PC-3 (cell line): ENCODE data around the gene PPP6R2. TPM values are rescaled to one million over a fixed set of nuclear protein-coding genes. Genes with fewer than 3 reads are reported as not detected.

Experiments used
- ATAC-seq: fragments of 200-7000 bp; cut with Tn5 transposase; 2 replicates; pipeline ENCODE4 v1.9.1; 2020; ENCODE audit warnings: mild to moderate bottlenecking, moderate library complexity
- BruUV-seq: library from RNA; stranded (reverse); fragments of 400-500 nt; replicated peaks from 2 replicates; lab custom pipeline; 2021; lab: Mats Ljungman, UMichigan
- CTCF ChIA-PET: fragments of 300-600 bp; sonication (Branson Sonifier 250); formaldehyde crosslinking; loops from one replicate; lab custom pipeline; 2022; ENCODE audit warnings: antibody characterized with exemption; lab: Charles Lee
- POLR2A ChIA-PET: fragments of 300-600 bp; sonication (Branson Sonifier 250); formaldehyde crosslinking; loops from one replicate; lab custom pipeline; 2022; ENCODE audit warnings: antibody characterized with exemption; ENCODE audit not compliant: unreplicated experiment; lab: Charles Lee
- DNase-seq: peaks from one replicate; pipeline ENCODE4 v3.0.0-alpha.2; 2015
- H2AFZ ChIP-seq: fragments of 300-600 bp; sonication (generic); 2 replicates; pipeline ENCODE4 v1.6.0; 2016; ENCODE audit warnings: antibody characterized with exemption, low read length
- H3F3A ChIP-seq: fragments of 300-600 bp; sonication (generic); one replicate; pipeline ENCODE4 v1.6.0; 2017; ENCODE audit warnings: antibody characterized with exemption, low read length, control low read depth, mild to moderate bottlenecking; ENCODE audit not compliant: unreplicated experiment
- H3K27ac ChIP-seq: fragments of 300-600 bp; sonication (generic); 2 replicates; pipeline ENCODE4 v1.5.1; 2016; ENCODE audit warnings: mild to moderate bottlenecking, low read length
- H3K27me3 ChIP-seq: fragments of 300-600 bp; sonication (generic); 2 replicates; pipeline ENCODE4 v1.6.1; 2016; ENCODE audit warnings: low read length, mixed read lengths
- H3K36me3 ChIP-seq: fragments of 300-600 bp; sonication (generic); 2 replicates; pipeline ENCODE4 v1.6.1; 2016; ENCODE audit warnings: low read depth, mixed run types, low read length, mixed read lengths
- H3K4me1 ChIP-seq: fragments of 300-600 bp; sonication (generic); 2 replicates; pipeline ENCODE4 v1.5.1; 2016; ENCODE audit warnings: low read length; ENCODE audit not compliant: insufficient read depth
- H3K4me2 ChIP-seq: fragments of 300-600 bp; sonication (generic); 2 replicates; pipeline ENCODE4 v1.6.0; 2016; ENCODE audit warnings: low read length
- H3K4me3 ChIP-seq: fragments of 300-600 bp; sonication (generic); 2 replicates; pipeline ENCODE4 v1.5.1; 2016; ENCODE audit warnings: mild to moderate bottlenecking, low read length, mixed read lengths
- H3K79me2 ChIP-seq: fragments of 300-600 bp; sonication (generic); 2 replicates; pipeline ENCODE4 v1.6.1; 2017; ENCODE audit warnings: low read length, mixed read lengths
- H3K9ac ChIP-seq: fragments of 300-600 bp; sonication (generic); 2 replicates; pipeline ENCODE4 v1.6.0; 2016; ENCODE audit warnings: mild to moderate bottlenecking, low read length
- H3K9me2 ChIP-seq: fragments of 300-600 bp; sonication (generic); replicated peaks from 2 replicates; pipeline ENCODE4 v1.6.1; 2016; ENCODE audit warnings: mixed run types, low read length, mixed read lengths
- H3K9me3 ChIP-seq: fragments of 300-600 bp; sonication (generic); 2 replicates; pipeline ENCODE4 v1.6.1; 2016; ENCODE audit warnings: low read length, mixed read lengths
- H4K20me1 ChIP-seq: fragments of 300-600 bp; sonication (generic); 2 replicates; pipeline ENCODE4 v1.6.1; 2016; ENCODE audit warnings: low read length, mixed read lengths
- EZH2 ChIP-seq: fragments of 300-600 bp; sonication (generic); IDR thresholded peaks from one replicate; pipeline ENCODE4 v1.6.1; 2017; ENCODE audit warnings: antibody characterized with exemption, mild to moderate bottlenecking, low read length; ENCODE audit not compliant: unreplicated experiment
- EZH2phosphoT487 ChIP-seq: fragments of 300-600 bp; sonication (generic); IDR thresholded peaks from 2 replicates; pipeline ENCODE4 v1.6.1; 2018; ENCODE audit warnings: mild to moderate bottlenecking, antibody characterized with exemption, low read length, borderline replicate concordance
- intact Hi-C: fragments of 100-400 bp; cut with micrococcal nuclease; formaldehyde crosslinking; loops from 2 replicates; pipeline ENCODE4 v1.9.0; 2023
- total RNA-seq: library from RNA; depleted of rRNA; stranded (reverse); fragments of >200 nt; gene quantifications from 2 replicates; pipeline ENCODE4 v1.2.3, GENCODE V29; 2014
- TF ChIP-seq, protein P1 (sequence below): fragments of 300-600 bp; sonication (generic); conservative IDR thresholded peaks from 2 replicates; pipeline ENCODE4 v1.5.1; 2017; ENCODE audit warnings: antibody characterized with exemption, low read depth, mild to moderate bottlenecking, low read length

PPP6R2 gene
- total RNA-seq, 1 experiment from 2014 or later: 46.2 TPM

DNA sequence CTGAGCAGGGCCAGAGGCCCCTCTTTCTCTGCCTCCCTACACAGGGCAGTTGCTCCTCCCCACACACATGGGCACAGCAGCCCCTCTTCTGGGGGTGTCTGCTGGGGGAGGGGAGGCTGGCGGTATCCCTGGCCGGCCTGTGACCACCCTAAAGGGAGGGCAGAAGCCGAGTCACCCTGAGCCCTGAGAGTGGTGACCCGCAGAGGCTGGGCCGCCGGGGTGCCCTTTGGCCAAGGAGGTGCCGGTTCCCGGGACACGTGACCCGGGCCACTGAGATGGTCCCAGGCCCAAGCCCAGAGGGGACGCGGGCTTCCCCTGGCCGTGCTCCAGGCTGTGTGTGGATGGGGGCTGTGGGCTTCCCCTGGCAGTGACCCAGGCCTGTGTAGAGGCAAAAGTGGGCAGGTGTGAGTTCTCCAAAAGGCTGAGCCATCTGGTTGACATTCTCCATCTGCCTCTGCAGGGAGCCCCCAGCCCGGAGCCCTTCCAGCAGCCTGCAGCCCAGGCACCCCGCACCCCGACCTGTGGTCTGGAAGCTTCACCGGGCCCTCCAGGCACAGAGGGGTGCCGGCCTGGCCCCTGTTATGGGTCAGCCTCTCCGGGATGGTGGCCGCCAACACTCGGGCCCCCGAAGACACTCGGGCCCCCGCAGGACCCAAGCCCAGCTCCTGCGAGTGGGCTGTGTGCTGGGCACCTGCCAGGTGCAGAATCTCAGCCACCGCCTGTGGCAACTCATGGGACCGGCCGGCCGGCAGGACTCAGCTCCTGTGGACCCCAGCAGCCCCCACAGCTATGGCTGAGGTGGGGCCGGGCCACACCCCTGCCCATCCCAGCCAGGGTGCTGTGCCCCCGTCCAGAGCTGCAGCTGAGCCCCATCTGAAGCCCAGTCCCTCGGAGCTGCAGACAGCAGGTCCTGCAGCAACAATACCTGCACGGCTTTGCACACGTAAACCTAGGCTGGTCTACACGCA lies 139.3 kb downstream of the PPP6R2 start:
- no peaks in the 10 kb centered on the region for H3K9me3 ChIP-seq
- peak overlapping the region; percentile 75; the same call in 1 of the 2 replicates for H2AFZ ChIP-seq
- H3K4me3 ChIP-seq: peak overlapping the region; percentile 59
- no peaks in the 10 kb centered on the region for H3K36me3 ChIP-seq
- no peaks in the 10 kb centered on the region for H3K9me2 ChIP-seq
- H3K4me2 ChIP-seq: peak overlapping the region; percentile 67
- H3K9ac ChIP-seq: no peak overlapping the region
- ChIA-PET CTCF (no interaction called here), POLR2A (no interaction called here)
- no peaks in the 10 kb centered on the region for H3F3A ChIP-seq
- no peak for ATAC-seq
- BruUV-seq: no TSS peak
- no peak for DNase-seq
- H3K4me1 ChIP-seq: no peaks in the 10 kb centered on the region
- H3K79me2 ChIP-seq: no peaks in the 10 kb centered on the region
- no peaks in the 10 kb centered on the region for H3K27me3 ChIP-seq
- no peaks in the 10 kb centered on the region for H4K20me1 ChIP-seq
- no peak for TF ChIP-seq EZH2phosphoT487
- TF ChIP-seq, protein P1, sequence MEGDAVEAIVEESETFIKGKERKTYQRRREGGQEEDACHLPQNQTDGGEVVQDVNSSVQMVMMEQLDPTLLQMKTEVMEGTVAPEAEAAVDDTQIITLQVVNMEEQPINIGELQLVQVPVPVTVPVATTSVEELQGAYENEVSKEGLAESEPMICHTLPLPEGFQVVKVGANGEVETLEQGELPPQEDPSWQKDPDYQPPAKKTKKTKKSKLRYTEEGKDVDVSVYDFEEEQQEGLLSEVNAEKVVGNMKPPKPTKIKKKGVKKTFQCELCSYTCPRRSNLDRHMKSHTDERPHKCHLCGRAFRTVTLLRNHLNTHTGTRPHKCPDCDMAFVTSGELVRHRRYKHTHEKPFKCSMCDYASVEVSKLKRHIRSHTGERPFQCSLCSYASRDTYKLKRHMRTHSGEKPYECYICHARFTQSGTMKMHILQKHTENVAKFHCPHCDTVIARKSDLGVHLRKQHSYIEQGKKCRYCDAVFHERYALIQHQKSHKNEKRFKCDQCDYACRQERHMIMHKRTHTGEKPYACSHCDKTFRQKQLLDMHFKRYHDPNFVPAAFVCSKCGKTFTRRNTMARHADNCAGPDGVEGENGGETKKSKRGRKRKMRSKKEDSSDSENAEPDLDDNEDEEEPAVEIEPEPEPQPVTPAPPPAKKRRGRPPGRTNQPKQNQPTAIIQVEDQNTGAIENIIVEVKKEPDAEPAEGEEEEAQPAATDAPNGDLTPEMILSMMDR: no peak
- intact Hi-C loops: no loop called here
- no peak overlapping the region for H3K27ac ChIP-seq

DNA sequence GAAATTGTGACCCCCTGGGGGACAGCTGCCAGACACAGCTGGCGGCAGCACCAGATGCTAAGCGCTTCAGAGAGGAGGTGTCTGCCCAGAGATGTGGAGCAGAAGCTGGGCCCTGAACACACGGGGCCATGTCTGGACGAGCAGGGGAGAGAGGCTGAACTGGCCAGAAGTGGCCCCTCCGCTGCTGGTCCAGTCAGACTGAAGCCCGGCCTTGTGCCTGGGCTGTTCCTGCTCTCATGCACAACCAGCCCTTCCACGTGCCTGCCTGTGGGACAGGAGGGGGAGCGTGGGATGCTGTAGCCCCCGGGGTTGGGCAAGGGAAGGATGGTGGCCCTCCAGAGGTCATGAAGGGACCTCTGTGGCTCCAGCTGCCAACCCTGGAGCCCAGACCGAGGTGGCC lies 140.0 kb downstream of the PPP6R2 start:
- Histone ChIP-seq H3K4me1 (no peaks in the 10 kb centered on the region), H3K9me2 (no peaks in the 10 kb centered on the region), H3K9ac (no peak overlapping the region), H3F3A (no peaks in the 10 kb centered on the region), H3K4me2 (no peak overlapping the region), H3K79me2 (no peaks in the 10 kb centered on the region), H2AFZ (no peak overlapping the region), H3K27ac (no peak overlapping the region), H3K9me3 (no peaks in the 10 kb centered on the region), H3K4me3 (no peak overlapping the region), H3K27me3 (no peaks in the 10 kb centered on the region), H3K36me3 (no peaks in the 10 kb centered on the region), H4K20me1 (no peaks in the 10 kb centered on the region)
- TF ChIP-seq EZH2phosphoT487 (no peak), EZH2 (no peak)
- TF ChIP-seq, protein P1: no peak
- BruUV-seq: TSS peak; percentile 22
- intact Hi-C loops: no loop called here
- ATAC-seq (no peak), DNase-seq (no peak)
- ChIA-PET POLR2A (no interaction called here), CTCF (no interaction called here)

DNA sequence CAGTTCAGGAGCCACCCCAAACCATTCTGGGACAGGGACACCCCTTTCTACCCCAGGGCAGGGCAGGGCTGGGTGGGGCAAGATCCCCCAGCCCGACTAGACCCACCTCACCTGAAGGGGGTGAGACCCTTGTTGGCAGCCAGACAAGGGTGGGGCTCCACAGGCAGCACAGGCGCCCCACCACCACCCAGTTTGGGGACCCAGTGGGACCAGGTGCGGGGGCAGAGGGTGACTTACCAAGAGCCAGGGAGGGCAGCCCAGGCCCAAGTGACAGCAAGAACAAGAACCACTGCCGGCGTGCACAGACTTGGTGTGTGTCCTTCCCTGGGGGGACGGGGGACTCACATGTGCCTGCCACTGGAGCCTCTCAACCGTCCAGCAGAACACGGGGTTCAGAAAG lies 140.4 kb downstream of the PPP6R2 start:
- Histone ChIP-seq H3K27ac (no peak overlapping the region), H2AFZ (no peak overlapping the region), H4K20me1 (no peaks in the 10 kb centered on the region), H3K9ac (no peak overlapping the region), H3F3A (no peaks in the 10 kb centered on the region), H3K27me3 (no peaks in the 10 kb centered on the region), H3K4me3 (no peak overlapping the region), H3K9me2 (no peaks in the 10 kb centered on the region), H3K4me1 (no peaks in the 10 kb centered on the region), H3K4me2 (no peak overlapping the region), H3K9me3 (no peaks in the 10 kb centered on the region), H3K36me3 (no peaks in the 10 kb centered on the region), H3K79me2 (no peaks in the 10 kb centered on the region)
- intact Hi-C loops: no loop called here
- ChIA-PET CTCF (no interaction called here), POLR2A (no interaction called here)
- no peak for ATAC-seq
- no peak for TF ChIP-seq EZH2
- no peak for DNase-seq
- BruUV-seq: no TSS peak
